HFF-Myc (cell line): Measurements from ENCODE around the gene RPL10.

ENCODE experiments used
- DNase-seq: peaks from one replicate; pipeline ENCODE4 v3.0.0-alpha.2; 2011; ENCODE audit warnings: low read depth; ENCODE audit errors: extremely low read depth
- H3K4me3 ChIP-seq: replicated peaks from 2 replicates; pipeline ENCODE4 v1.5.1; 2011; ENCODE audit warnings: low read depth, mild to moderate bottlenecking, control low read depth, low read length
- TF ChIP-seq, protein P1 (sequence below): IDR thresholded peaks from 2 replicates; pipeline ENCODE4 v1.5.1; 2012; ENCODE audit warnings: mild to moderate bottlenecking, low read depth, low read length, control low read depth; ENCODE audit errors: missing control alignments

The RPL10 gene

DNA sequence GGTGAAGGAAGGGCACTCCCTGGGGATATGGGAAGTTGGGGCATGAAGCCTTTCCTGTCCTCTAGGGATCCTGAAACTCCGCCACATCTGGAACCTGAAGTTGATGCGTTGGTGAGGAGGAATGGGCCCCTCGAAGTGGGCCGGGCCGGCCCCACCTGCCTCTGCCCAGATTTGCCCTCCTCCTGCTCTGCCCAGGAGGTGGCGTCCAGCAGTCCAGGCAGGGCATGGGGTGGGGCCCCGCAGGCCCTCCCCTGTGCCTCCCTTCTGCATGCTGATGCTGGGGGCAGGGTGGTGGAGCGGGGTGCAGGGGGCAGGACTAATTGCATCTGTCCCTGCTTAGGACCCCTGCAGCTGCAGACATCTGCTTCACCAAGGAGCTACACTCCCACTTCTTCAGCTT is 15.0 kb downstream of the RPL10 start:
- no peak for DNase-seq
- TF ChIP-seq, protein P1, sequence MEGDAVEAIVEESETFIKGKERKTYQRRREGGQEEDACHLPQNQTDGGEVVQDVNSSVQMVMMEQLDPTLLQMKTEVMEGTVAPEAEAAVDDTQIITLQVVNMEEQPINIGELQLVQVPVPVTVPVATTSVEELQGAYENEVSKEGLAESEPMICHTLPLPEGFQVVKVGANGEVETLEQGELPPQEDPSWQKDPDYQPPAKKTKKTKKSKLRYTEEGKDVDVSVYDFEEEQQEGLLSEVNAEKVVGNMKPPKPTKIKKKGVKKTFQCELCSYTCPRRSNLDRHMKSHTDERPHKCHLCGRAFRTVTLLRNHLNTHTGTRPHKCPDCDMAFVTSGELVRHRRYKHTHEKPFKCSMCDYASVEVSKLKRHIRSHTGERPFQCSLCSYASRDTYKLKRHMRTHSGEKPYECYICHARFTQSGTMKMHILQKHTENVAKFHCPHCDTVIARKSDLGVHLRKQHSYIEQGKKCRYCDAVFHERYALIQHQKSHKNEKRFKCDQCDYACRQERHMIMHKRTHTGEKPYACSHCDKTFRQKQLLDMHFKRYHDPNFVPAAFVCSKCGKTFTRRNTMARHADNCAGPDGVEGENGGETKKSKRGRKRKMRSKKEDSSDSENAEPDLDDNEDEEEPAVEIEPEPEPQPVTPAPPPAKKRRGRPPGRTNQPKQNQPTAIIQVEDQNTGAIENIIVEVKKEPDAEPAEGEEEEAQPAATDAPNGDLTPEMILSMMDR = no peak
- no peak overlapping the region for H3K4me3 ChIP-seq

DNA sequence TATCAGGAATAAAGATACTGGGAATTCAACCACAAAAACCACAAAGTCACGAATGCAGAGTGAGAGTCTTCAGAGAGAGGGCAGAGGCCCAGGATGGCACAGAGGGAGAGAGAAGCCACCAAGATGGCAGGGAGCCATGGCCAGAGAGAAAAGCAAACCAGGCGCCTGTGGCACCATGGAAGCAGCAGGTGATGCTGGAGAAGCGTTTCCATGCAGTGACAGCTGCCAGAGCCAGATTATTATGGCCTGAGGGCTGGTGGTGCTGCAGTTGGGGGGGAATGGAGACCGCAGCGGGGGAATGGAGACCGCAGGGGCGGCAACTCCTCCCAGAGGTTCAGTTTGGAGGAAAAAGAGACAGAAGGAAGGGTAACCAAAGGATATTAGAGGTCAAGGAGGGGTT is 19.0 kb downstream of the RPL10 start:
- DNase-seq = no peak
- no peak overlapping the region for H3K4me3 ChIP-seq
- TF ChIP-seq, protein P1 = no peak

DNA sequence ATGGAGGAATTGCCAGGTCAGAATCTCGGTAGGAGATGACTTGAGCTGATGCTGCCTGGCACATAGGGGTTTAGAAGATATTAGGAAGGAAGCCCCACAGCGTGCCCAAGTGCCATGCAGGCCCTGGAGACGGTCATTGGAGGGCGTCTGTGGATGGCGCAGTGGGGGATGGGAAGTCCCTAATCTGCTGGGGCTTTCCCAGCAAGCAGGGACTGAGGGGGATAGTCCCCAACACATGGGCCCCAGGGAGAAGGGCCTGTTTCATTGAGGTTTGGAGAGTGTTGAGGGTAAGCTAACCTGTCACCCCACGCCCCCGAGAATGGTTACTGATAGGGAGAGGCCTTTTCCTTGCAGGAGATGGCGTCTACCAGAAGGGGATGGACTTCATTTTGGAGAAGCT is 21.0 kb downstream of the RPL10 start:
- no peak overlapping the region for H3K4me3 ChIP-seq
- TF ChIP-seq, protein P1 = no peak
- no peak for DNase-seq

DNA sequence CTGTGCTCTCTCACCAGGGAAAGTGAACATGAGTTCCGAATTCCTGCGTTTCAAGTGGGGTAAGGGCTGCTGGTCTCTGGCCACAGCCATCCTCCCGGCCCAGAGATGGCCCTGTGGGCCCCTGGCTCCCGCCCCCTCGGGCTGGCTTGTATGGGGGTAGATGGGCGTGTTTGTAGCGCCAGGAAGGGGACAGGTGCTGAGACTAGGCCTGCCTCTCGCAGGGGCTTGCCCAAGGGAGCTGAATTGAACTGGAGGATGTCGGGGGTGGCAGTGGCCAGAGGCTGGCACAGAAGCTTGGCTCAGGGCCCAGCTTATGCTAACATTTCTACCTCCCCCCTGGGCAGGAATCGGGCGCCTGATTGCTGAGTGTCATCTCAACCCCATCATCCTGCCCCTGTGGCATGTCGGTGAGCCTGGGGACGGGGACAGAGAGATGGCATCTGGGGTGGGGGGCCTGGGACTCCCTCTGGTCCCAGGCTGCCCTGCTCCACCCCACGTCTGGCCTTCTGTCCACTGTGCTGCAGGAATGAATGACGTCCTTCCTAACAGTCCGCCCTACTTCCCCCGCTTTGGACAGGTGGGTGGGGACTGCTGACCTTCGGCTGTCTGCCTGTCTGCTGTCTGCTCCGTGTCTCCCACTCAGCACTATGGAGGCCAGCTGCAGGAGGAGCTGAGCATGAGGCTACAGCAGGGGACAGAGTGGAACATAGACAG is 21.7 kb downstream of the RPL10 start:
- no peak overlapping the region for H3K4me3 ChIP-seq
- TF ChIP-seq, protein P1 = no peak
- DNase-seq = no peak

DNA sequence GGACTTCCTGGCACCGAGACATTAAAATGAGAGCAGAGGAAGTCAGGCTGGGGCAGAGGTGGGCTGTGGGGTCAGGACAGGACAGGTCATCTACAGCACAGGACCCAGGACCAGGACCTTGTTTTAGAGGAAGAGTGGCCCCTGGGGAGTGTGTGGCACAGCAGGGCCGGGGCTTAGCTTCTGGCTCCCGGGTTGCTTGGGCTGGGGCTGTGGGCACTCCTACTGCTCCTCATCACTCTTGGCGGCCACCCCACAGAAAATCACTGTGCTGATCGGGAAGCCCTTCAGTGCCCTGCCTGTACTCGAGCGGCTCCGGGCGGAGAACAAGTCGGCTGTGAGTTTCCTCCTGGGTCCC is 22.2 kb downstream of the RPL10 start:
- no peak for DNase-seq
- H3K4me3 ChIP-seq = no peak overlapping the region
- TF ChIP-seq, protein P1 = no peak

DNA sequence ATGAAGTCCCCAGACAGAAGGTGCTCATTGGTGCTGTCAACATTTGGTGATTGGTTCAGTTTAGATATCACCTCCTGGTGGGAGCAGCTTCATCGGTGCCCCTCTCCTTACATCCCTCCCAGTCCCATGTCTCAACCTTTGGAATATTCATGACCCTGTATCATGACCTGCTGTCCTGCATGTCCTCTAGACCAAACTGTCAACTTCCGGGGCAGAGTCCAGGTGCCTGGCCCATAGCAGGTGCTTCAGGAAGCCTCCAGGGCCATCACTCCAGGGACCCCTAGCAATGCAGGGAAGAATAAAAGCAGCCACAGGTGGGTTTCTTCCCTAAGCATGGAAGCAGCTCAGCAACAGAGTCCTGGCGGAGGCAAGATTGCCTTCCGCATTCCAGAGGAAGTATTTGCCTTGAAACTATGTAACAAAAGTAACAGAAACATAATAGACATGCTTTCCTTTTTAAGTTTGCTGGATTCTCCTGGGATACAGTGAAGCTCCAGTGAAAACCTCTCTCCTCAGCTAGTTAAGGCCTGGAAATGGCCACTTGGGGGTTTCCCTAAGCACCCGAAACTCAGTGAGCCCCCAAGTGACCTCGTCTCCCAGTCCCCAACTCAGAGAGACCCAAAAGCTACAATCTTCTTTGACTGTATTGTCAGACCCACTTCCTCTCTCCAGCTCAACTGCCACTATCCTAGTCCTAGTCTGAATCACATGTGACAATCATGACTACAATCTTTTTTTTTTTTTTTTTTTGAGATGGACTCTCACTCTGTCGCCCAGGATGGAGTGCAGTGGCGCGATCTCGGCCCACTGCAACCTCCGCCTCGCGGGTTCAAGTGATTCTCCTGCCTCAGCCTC is 29.0 kb downstream of the RPL10 start:
- TF ChIP-seq, protein P1 = no peak
- DNase-seq = no peak
- no peak overlapping the region for H3K4me3 ChIP-seq
